ENCODE measurements around the gene RCN1.
A peak's percentile ranks its signal among the peaks of the same experiment; 100 is the strongest.
"Not testable (repeated sequence)": the region's sequence is repeated elsewhere in the genome, so short reads cannot be mapped to it uniquely, and the experiment has no call there.

RCN1 gene

GRCh38 chr11:32118025-32118974 is 27.4 kb downstream of the RCN1 start:
- no peak overlapping the region for H3K4me3 ChIP-seq (ENCODE audit: low read length)
- TF ChIP-seq CTCF (IDR thresholded peaks at IDR 0.05; ENCODE audit: insufficient read depth, low read depth, low read length, missing control alignments), result no peak
- DNase-seq (ENCODE audit: low read depth), result peak; percentile 70

GRCh38 chr11:32119139-32119538 is 28.3 kb downstream of the RCN1 start:
- DNase-seq (ENCODE audit: low read depth); H3K4me3 ChIP-seq (ENCODE audit: low read length): not testable (repeated sequence)

GRCh38 chr11:32121012-32121411 is 30.1 kb downstream of the RCN1 start:
- no peak for TF ChIP-seq CTCF (IDR thresholded peaks at IDR 0.05; ENCODE audit: insufficient read depth, low read depth, low read length, missing control alignments)
- H3K4me3 ChIP-seq (ENCODE audit: low read length), result no peak overlapping the region
- no peak for DNase-seq (ENCODE audit: low read depth)

GRCh38 chr11:32122200-32122599 is 31.3 kb downstream of the RCN1 start:
- no peak for TF ChIP-seq CTCF (IDR thresholded peaks at IDR 0.05; ENCODE audit: insufficient read depth, low read depth, low read length, missing control alignments)
- no peak for DNase-seq (ENCODE audit: low read depth)
- H3K4me3 ChIP-seq (ENCODE audit: low read length), result no peak overlapping the region

GRCh38 chr11:32131321-32131720 is 40.4 kb downstream of the RCN1 start:
- no peak for DNase-seq (ENCODE audit: low read depth)
- TF ChIP-seq CTCF (IDR thresholded peaks at IDR 0.05; ENCODE audit: insufficient read depth, low read depth, low read length, missing control alignments), result no peak
- H3K4me3 ChIP-seq (ENCODE audit: low read length), result no peak overlapping the region

- no peak for DNase-seq (ENCODE audit: low read depth)
- no peak overlapping the region for H3K4me3 ChIP-seq (ENCODE audit: low read length)
- TF ChIP-seq CTCF (IDR thresholded peaks at IDR 0.05; ENCODE audit: insufficient read depth, low read depth, low read length, missing control alignments), result no peak
These were observed 45.8 kb downstream of the RCN1 start for GRCh38 chr11:32136657-32137056.

GRCh38 chr11:32137263-32137662 is 46.4 kb downstream of the RCN1 start:
- DNase-seq (ENCODE audit: low read depth), result peak; percentile 95
- H3K4me3 ChIP-seq (ENCODE audit: low read length), result no peak overlapping the region
- no peak for TF ChIP-seq CTCF (IDR thresholded peaks at IDR 0.05; ENCODE audit: insufficient read depth, low read depth, low read length, missing control alignments)
